SIG-M5 treated with dmso at 0.1 percent for 504 hours (cell line): ENCODE data around the gene ZNF385D.

Experiments
- DNase-seq: peaks from one replicate; lab custom pipeline; 2025; ENCODE audit not compliant: unreplicated experiment; lab: John Stamatoyannopoulos, UW

Gene ZNF385D

DNA sequence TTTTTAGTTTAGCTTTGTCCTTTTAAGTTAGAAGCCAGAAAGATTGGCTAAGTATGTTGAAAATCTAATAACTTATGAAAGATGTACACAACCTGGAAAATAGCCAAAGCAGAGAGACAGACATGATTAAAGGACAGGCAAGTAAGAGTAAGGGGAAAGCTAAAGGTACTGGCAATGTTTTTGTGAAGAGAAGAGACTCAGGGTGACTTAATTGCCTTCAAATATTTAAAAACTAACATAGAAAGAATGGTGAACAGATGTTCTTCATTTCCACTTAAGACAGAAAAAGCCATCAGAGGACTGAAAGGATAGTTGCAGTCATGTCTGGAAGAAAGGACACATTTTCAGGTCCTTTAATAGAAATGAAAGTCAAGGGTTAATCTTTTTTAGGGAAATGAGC, 68.8 kb downstream of the ZNF385D start:
- DNase-seq: no peak

GRCh38 chr3:21673393-21673792, 77.6 kb downstream of the ZNF385D start:
- DNase-seq: no peak

GRCh38 chr3:21672303-21672702, 78.7 kb downstream of the ZNF385D start:
- DNase-seq: no peak

- no peak for DNase-seq
These were observed 80.6 kb downstream of the ZNF385D start for GRCh38 chr3:21670386-21670785.

- DNase-seq: no peak
These were observed 83.0 kb downstream of the ZNF385D start for GRCh38 chr3:21668012-21668411.

GRCh38 chr3:21665444-21666100, 85.4 kb downstream of the ZNF385D start:
- no peak for DNase-seq

- no peak for DNase-seq
These were observed 86.0 kb downstream of the ZNF385D start for GRCh38 chr3:21664996-21665395.

GRCh38 chr3:21662403-21662802, 88.6 kb downstream of the ZNF385D start:
- DNase-seq: no peak

GRCh38 chr3:21654662-21655061, 96.3 kb downstream of the ZNF385D start:
- no peak for DNase-seq

- no peak for DNase-seq
These were observed 96.8 kb downstream of the ZNF385D start for GRCh38 chr3:21654241-21654640.

GRCh38 chr3:21649519-21649918, 101.5 kb downstream of the ZNF385D start:
- DNase-seq: no peak

DNA sequence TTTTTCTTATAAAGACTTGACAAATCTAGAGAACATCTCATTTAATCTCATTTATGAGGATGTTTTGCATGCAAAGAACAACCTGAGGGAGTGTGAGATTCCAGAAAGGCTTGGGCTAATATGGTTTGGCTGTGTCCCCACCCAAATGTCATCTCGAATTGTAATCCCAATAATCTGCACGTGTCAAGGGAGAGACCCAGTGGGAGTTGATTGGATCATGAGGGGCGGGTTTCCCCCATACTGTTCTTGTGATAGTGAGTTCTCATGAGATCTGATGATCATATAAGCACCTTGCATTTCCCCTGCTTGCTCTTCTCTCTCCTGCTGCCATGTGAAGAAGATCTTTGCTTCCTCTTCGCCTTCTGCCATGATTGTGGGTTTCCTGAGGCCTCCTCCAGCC, 103.0 kb downstream of the ZNF385D start:
- no peak for DNase-seq

GRCh38 chr3:21645121-21645897, 105.7 kb downstream of the ZNF385D start:
- no peak for DNase-seq

- no peak for DNase-seq
These were observed 106.7 kb downstream of the ZNF385D start for GRCh38 chr3:21644268-21644667.

GRCh38 chr3:21643752-21644151, 107.3 kb downstream of the ZNF385D start:
- DNase-seq: no peak

GRCh38 chr3:21642433-21642832, 108.6 kb downstream of the ZNF385D start:
- no peak for DNase-seq

- DNase-seq: no peak
These were observed 109.1 kb downstream of the ZNF385D start for GRCh38 chr3:21641959-21642358.

DNA sequence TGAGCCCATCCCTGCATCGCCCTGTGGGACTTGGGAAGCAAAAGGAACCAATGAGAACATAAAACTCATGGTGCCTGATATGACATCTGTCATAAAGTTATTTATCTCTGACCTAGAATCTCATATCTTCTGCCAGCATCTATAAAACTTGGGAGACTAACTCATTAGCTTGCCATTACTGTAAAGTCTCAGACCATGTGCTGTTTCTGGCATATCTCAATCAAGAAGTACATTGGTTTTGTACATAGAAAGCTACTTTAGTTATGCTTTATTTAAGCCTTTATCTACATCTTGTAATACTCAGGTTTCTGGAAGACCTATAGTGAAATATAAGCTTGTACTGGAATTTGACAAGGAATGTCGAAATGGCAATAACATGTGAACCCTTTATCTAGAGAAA, 112.5 kb downstream of the ZNF385D start:
- DNase-seq: no peak

DNA sequence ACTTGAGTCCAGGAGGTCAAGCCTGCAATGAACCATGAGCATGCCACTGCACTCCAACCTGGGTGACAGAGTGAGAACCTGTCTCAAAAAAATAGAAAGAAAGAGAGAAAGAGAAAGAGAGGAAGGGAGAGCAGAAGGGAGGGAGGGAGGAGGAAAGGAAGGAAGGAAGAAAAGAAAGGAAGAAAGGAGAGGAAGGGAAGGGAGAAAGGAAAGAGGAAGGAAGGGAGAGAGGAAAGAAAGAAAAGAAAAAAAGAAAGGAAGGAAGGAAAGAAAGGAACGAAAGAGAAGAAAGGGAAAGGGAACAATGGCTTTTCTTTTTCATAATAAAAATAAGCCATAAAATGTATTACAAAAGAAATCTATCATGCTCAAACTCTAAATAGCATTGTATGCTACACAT, 116.9 kb downstream of the ZNF385D start:
- no peak for DNase-seq

DNA sequence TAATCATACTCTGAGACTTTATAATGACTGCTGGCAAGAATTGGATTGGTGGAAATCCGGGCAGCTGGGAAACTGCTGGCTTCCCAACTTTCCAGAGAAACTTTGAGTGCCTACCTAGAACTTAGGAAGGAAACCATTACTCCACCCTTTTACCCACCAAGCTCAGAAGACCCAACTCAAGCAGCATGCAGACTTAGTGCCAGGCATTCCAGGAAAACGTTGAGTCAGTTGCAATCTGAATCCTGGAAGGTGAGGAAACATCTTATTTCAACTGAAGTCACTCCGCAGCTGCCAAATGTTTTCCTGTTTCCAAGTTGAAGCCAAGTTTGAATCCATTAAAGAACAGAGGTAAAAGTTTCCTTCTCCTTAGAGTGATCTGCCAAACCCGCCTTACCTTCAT, 126.5 kb downstream of the ZNF385D start:
- DNase-seq: no peak

DNA sequence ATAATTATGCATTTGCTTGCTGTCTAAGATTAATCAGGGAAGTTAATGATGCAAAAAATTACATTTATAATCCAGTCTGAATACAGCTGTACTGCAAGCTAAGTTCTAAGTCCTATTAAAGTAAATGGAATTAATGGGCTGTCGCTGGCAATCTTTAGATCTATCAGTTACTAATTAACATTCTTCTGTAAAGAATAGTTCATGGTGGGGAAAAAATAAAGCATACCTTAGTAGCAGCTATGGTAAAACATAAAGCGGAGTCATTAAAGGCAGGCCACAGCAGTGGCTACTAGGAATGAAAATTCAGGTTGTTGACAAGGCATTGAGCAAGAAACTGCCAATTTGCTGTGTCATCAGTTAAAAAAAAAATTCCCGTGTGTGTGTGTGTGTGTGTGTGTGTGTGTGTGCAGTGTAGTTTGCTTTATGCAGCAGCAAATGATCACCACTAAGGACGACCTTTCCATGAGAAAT, 129.8 kb downstream of the ZNF385D start:
- no peak for DNase-seq

DNA sequence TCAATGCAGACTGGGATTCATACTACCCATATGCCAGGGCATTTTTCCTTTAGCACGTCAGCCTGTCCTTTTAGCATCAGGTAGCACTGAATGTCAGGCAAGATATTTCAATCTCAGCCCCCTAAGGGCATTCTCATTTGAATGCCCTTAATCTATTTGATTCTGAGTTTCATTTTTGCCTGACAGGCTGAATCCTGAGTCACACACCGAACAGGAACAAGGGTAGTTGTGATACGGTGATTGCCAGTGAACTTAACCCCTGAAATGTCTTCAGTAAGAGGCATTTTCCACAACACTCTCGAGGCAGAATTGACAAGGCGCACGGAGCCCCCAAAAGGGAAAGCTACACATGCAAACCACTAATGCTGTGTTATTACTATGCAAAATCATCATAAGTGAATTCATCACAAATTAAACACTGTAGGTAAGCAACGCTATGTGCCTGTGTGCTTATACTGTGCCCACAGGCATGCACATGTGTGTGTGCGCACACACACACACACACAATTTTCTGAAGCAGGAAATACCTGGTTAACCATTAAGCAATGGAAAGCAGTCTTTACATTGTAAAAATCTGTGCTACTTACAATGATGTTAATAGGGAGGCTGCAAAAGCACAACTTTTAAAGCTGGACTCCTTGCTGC, 130.4 kb downstream of the ZNF385D start:
- no peak for DNase-seq
